Peyer's patch (tissue), 4 donors: ENCODE measurements around the gene PRODH.
"Not testable (repeated sequence)": the region's sequence is repeated elsewhere in the genome, so short reads cannot be mapped to it uniquely, and the experiment has no call there.

Experiments used
- CTCF ChIP-seq, 6 experiments: fragments of 450-650 bp in 4 of 6; fragments of 200-600 bp in 2 of 6; sonication (generic) in 1 of 6; IDR thresholded peaks; one replicate each; pipeline ENCODE4 v1.5.1; 2017 to 2019; ENCODE audit warnings: antibody characterized with exemption in 6 of 6, mild to moderate bottlenecking in 3 of 6, moderate library complexity in 1 of 6
- POLR2A ChIP-seq, 2 donors: fragments of 450-650 bp; IDR thresholded peaks; one replicate each; pipeline ENCODE4 v1.5.1; 2017; ENCODE audit warnings: antibody characterized with exemption in 2 of 2, mild to moderate bottlenecking in 2 of 2, moderate library complexity in 2 of 2

- TF ChIP-seq CTCF, POLR2A (IDR thresholded peaks at IDR 0.05): not testable (repeated sequence)
These were observed 20.2 kb upstream of the PRODH start for GRCh38 chr22:18956121-18956895.
